Measurements from ENCODE around the gene CCDC179.
A peak's percentile ranks its signal among the peaks of the same experiment; 100 is the strongest.

CCDC179 gene

GRCh38 chr11:22830082-22830414 lies 30.2 kb downstream of the CCDC179 start:
- ATAC-seq (no peak), DNase-seq (ENCODE audit: low spot score in 2 of 2) (no peak)
- Mint-ChIP-seq H3K9me3 (no peaks in the 10 kb centered on the region), H3K27ac (peak overlapping the region; percentile 74), H3K4me1 (peaks cover 8% of the 10 kb centered on the region), H3K36me3 (peaks cover 20% of the 10 kb centered on the region), H3K4me3 (peak overlapping the region; percentile 79)

DNA sequence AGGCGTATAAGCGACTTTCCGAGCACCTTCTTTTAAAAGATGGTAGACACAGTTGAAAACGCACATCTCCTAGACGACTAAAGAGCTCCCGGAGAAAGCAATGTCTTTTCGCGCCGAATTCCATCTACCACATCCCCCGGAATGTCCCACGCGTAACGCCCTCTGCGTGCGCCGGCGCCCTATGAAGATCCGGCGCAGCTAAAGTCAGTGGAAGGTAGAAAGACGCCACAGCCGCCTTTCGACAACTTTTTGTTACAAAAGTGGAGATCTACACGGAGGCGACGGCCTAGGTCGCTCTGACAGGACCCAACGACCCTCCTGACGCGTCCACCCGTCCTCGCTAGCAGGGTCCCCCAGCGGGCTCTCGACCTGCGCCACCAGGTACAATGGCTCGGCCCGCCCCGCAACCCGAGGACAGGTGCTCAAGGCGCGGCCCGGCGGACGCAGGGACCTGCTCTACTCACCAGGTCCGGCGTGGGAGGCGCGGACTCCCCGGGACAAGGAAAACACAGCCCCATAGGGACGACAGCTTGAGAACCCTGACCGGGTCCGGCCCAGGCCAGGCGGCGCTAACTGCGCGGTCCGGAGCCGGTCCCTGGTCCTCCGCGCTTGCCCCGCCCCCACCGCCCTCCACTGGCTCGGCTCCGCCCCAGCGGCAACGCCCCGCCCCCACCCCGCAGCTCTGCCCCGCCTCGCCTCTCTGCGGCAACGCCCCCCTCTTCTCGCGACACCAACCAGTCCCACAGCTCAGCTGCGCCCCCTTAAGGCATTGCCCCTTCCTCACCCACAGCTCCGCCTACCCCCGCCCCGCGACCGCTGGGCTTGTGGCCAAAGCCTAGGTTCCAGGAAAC lies 30.8 kb downstream of the CCDC179 start, which contains the start of gene SVIP:
SVIP (minus strand) TSS at position 571 of the 851 bp plus-strand sequence; CDS start at position 518, 53 bp downstream.
- H3K4me1 Mint-ChIP-seq: peaks cover 8% of the 10 kb centered on the region
- no peaks in the 10 kb centered on the region for H3K9me3 Mint-ChIP-seq
- ATAC-seq (peak; percentile 89), DNase-seq (ENCODE audit: low spot score in 2 of 2) (peak; percentile 90 to 96)
- peak within 1 kb of the TSS; percentile 79 for H3K4me3 Mint-ChIP-seq
- peak within 1 kb of the TSS; percentile 74 for H3K27ac Mint-ChIP-seq
- H3K36me3 Mint-ChIP-seq: peaks cover 26% of the 10 kb centered on the region

- Mint-ChIP-seq H3K9me3 (no peaks in the 10 kb centered on the region), H3K4me1 (peaks cover 8% of the 10 kb centered on the region), H3K36me3 (peaks cover 37% of the 10 kb centered on the region), H3K27ac (peak overlapping the region; percentile 74), H3K4me3 (peak overlapping the region; percentile 79)
- ATAC-seq (no peak), DNase-seq (ENCODE audit: low spot score in 2 of 2) (no peak)
Observed at GRCh38 chr11:22828373-22828772, 31.9 kb downstream of the CCDC179 start.

GRCh38 chr11:22822203-22822602 lies 38.1 kb downstream of the CCDC179 start:
- Mint-ChIP-seq H3K4me1 (no peaks in the 10 kb centered on the region), H3K36me3 (peaks cover 85% of the 10 kb centered on the region), H3K9me3 (no peaks in the 10 kb centered on the region), H3K27ac (no peak overlapping the region), H3K4me3 (no peak overlapping the region)
- no peak for ATAC-seq
- no peak for DNase-seq (ENCODE audit: low spot score in 2 of 2)

DNA sequence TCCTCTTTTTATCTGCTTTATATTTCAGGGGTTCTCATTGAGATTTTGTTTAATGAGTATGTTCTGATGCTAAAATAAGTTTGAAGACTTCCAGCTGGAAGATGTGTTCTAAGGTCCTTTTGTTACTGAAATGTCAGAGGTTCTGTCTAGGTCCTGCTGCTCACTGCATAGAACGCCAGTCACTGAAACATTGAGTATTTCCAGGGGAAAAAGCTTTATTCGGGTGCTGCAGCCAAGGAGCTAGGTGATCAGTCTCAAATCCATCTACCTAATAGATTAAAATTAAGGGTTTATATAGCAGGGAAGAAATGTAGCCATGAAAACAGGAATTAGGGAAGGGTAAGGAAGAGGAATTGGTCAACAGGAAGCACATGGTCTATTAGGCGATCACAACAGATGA lies 50.4 kb downstream of the CCDC179 start:
- Mint-ChIP-seq H3K4me1 (no peaks in the 10 kb centered on the region), H3K36me3 (no peaks in the 10 kb centered on the region), H3K9me3 (peaks cover 3% of the 10 kb centered on the region), H3K27ac (no peak overlapping the region), H3K4me3 (no peak overlapping the region)
- ATAC-seq (no peak), DNase-seq (ENCODE audit: low spot score in 2 of 2) (no peak)

- no peaks in the 10 kb centered on the region for H3K36me3 Mint-ChIP-seq
- no peak overlapping the region for H3K27ac Mint-ChIP-seq
- no peak for DNase-seq (ENCODE audit: low spot score in 2 of 2)
- H3K9me3 Mint-ChIP-seq: peaks cover 3% of the 10 kb centered on the region
- H3K4me3 Mint-ChIP-seq: no peak overlapping the region
- no peaks in the 10 kb centered on the region for H3K4me1 Mint-ChIP-seq
- no peak for ATAC-seq
Observed at GRCh38 chr11:22808571-22809197, 51.6 kb downstream of the CCDC179 start.

- Mint-ChIP-seq H3K27ac (no peak overlapping the region), H3K9me3 (peaks cover 3% of the 10 kb centered on the region), H3K36me3 (no peaks in the 10 kb centered on the region), H3K4me3 (no peak overlapping the region), H3K4me1 (no peaks in the 10 kb centered on the region)
- ATAC-seq (no peak), DNase-seq (ENCODE audit: low spot score in 2 of 2) (no peak)
Observed at GRCh38 chr11:22807855-22808570, 52.3 kb downstream of the CCDC179 start.

DNA sequence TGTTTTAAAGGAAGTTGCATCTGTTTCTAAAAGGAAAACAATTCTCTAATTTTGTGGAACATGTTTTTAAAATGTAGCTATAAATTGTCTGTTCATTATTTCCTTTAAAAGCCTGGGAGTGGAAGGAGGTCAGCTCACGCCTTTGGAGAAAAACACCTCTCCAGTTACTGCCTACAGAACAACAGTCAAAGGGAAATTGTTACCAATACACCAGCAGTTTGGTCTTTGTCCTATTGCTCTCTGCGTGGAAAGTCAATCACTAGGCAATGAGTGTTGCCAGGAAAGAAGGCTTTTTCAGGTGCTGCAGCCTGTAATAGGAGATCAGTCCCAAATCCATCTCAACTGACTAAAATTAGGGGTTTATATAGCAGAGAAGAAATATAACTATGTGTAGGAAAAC lies 52.9 kb downstream of the CCDC179 start:
- Mint-ChIP-seq H3K4me3 (no peak overlapping the region), H3K27ac (no peak overlapping the region), H3K9me3 (peaks cover 3% of the 10 kb centered on the region), H3K36me3 (no peaks in the 10 kb centered on the region), H3K4me1 (no peaks in the 10 kb centered on the region)
- ATAC-seq (no peak), DNase-seq (ENCODE audit: low spot score in 2 of 2) (no peak)

DNA sequence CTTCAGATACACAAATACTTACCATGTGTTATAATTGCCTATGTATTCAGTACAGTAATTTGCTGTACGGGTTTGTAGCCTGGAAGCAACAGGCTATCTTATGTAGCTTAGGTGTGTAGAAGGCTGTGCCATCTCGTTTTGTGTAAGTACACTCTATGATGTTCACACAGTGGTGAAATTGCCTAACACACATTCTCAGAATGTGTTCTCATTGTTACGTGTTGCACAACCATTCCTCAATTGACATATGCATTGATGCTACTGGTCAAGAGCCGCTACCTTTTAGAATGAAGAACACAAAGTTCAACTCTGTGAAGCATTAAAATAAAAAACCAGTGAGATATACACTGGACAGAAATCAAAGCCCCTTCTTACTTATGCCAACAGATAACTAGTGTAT lies 57.4 kb downstream of the CCDC179 start:
- no peak for DNase-seq (ENCODE audit: low spot score in 2 of 2)
- Mint-ChIP-seq H3K4me3 (no peak overlapping the region), H3K36me3 (no peaks in the 10 kb centered on the region), H3K4me1 (no peaks in the 10 kb centered on the region), H3K9me3 (no peaks in the 10 kb centered on the region), H3K27ac (no peak overlapping the region)
- no peak for ATAC-seq

GRCh38 chr11:22800482-22800881 lies 59.8 kb downstream of the CCDC179 start:
- ATAC-seq (no peak), DNase-seq (ENCODE audit: low spot score in 2 of 2) (no peak)
- no peaks in the 10 kb centered on the region for H3K4me1 Mint-ChIP-seq
- no peaks in the 10 kb centered on the region for H3K36me3 Mint-ChIP-seq
- no peak overlapping the region for H3K27ac Mint-ChIP-seq
- H3K4me3 Mint-ChIP-seq: no peak overlapping the region
- no peaks in the 10 kb centered on the region for H3K9me3 Mint-ChIP-seq

GRCh38 chr11:22798901-22799300 lies 61.4 kb downstream of the CCDC179 start:
- no peak overlapping the region for H3K27ac Mint-ChIP-seq
- H3K4me3 Mint-ChIP-seq: no peak overlapping the region
- no peaks in the 10 kb centered on the region for H3K36me3 Mint-ChIP-seq
- no peaks in the 10 kb centered on the region for H3K4me1 Mint-ChIP-seq
- DNase-seq (ENCODE audit: low spot score in 2 of 2) (no peak), ATAC-seq (no peak)
- H3K9me3 Mint-ChIP-seq: no peaks in the 10 kb centered on the region

DNA sequence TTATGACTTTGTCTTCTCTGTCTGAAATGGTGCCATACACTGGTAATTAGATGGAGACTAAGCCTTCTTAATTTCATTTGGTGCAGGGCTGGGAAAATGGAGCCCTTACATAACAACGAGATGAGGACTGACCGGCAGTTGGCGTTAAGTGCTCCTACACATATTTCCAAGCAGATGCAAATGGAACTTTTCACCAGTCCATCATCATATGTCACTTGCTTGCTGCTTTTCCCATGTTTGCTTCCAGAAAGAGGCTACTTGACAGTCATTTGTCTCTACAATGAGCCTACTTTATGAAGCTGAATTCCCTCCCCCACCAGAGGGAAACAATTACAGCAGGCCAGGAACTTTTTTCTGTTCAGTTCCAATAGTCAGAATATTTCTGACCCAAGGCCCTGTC lies 63.2 kb downstream of the CCDC179 start:
- no peak for DNase-seq (ENCODE audit: low spot score in 2 of 2)
- Mint-ChIP-seq H3K36me3 (no peaks in the 10 kb centered on the region), H3K27ac (no peak overlapping the region), H3K4me1 (no peaks in the 10 kb centered on the region), H3K4me3 (no peak overlapping the region), H3K9me3 (no peaks in the 10 kb centered on the region)
- ATAC-seq: no peak
